SK-MEL-5 (cell line): ENCODE data around the gene OTOR. TPM values are rescaled to one million over a fixed set of nuclear protein-coding genes. Genes with fewer than 3 reads are reported as not detected.

Experiments
- DNase-seq: peaks from one replicate; pipeline ENCODE4 v3.0.0-alpha.2; 2016; ENCODE audit warnings: low read depth, low spot score
- in situ Hi-C: cut with HindIII; loops from 2 replicates; pipeline ENCODE4 v1.10.0; 2016; ENCODE audit warnings: low sequenced_read_pairs, high pct_unique_total_duplicates, low pct_unique_long_range_greater_than_20kb
- polyA plus RNA-seq, 2 experiments: library from polyadenylated mRNA; depleted of rRNA; stranded (reverse); fragments of >200 nt; gene quantifications; 2 replicates each; pipeline ENCODE4 v1.2.3, GENCODE V29; 2015
- total RNA-seq: library from RNA; depleted of rRNA; stranded (reverse); fragments of >200 nt; shearing (Covaris generic); gene quantifications from 2 replicates; pipeline ENCODE4 v1.2.3, GENCODE V29; 2014; rRNA removed

The OTOR gene, protein sequence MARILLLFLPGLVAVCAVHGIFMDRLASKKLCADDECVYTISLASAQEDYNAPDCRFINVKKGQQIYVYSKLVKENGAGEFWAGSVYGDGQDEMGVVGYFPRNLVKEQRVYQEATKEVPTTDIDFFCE
- not detected in 2 replicates for total RNA-seq
- not detected in 2 replicates for polyA plus RNA-seq (2015; cell fraction: cytosol; rRNA removed)
- polyA plus RNA-seq (2015; cell fraction: nucleus; rRNA removed), result 0.31 TPM in 1 of 2 replicates, not detected in the other

DNA sequence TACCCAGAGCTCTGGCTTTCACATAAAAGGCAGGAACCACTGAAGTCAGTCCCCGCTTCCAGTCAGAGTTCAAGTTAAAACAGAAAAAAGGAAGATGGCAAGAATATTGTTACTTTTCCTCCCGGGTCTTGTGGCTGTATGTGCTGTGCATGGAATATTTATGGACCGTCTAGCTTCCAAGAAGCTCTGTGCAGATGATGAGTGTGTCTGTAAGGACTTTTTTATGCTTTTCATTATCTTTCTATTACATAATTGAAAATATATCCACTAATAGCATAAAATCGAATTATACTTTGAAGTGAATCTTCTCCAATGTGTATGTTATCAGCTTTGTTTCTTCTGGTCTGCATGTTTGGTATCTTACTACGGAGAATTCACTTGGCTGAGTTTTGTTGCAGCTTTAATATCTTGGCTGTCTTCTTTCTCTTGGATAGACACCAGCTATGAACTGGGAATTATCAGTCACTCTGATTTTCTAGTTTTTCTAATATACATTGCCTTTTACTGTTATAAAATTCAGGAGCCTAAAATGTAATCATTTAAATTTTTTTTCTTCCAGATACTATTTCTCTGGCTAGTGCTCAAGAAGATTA, at the start of gene OTOR:
TSS of gene OTOR (plus strand) at position 51 of the 593 bp plus-strand sequence. CDS start at position 95, 44 bp downstream.
- in situ Hi-C loops, result no loop called here

DNA sequence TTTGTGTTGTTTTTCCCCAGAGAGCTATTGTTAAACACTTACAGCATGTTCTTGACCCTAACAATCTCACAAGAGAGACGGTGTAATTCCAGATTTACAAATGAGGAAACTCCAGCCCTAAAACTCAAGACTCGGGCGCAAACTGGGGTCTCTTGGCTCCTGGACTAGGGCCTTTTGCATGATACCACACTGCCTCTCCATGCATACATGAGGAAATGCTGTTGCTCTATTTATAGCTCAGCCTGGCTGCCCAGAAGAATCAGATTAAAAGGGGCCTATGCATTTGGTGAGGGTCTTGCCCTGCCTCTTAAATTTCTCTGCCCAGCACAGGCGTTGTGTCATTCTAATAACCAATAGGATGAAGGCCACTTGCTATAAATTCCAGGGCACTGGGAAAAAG, 48.9 kb upstream of the OTOR start:
- DNase-seq, result peak; percentile 22
- in situ Hi-C loops, result no loop called here

More for the DNA sequence above, at the start of gene OTOR:
- no peak for DNase-seq

DNA sequence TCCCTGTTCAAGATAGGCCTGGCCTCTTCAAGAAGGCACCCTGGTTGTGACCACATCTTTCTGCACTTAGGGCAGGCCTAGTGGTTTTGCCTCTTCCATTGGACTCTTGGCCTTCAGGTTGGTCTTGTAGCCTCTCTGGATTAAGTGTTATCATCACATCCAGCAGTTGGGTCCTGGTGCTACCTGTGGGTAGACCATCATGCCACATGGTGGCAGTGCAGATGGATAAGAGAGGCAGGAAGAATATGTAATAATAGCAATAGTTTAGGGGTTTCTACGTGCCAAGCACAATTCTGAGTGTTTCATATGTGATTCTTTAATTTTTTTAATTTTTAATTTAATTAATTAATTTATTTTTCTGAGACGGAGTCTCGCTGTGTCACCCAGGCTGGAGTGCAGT, 46.9 kb upstream of the OTOR start:
- DNase-seq, result peak; percentile 75
- in situ Hi-C loops, result no loop called here

DNA sequence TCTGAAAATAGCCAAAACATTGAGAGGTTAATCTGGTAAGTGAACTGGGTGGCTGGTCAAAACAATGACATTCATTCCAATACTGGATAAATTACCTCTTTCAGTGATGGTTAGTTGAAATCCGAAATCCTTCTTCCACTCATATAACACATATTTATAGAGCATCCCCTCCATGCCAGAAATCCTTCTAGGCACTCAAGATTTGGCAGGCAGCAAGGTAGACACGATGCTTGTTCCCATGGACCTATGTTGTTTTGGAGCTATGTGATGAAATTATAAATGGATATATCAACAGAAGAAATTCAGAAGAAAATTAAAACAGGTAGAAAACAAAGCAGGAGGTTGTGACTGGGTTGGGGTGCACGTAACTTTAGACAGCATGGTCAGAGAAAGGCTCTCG, 44.6 kb upstream of the OTOR start:
- DNase-seq, result no peak
- in situ Hi-C loops, result no loop called here

DNA sequence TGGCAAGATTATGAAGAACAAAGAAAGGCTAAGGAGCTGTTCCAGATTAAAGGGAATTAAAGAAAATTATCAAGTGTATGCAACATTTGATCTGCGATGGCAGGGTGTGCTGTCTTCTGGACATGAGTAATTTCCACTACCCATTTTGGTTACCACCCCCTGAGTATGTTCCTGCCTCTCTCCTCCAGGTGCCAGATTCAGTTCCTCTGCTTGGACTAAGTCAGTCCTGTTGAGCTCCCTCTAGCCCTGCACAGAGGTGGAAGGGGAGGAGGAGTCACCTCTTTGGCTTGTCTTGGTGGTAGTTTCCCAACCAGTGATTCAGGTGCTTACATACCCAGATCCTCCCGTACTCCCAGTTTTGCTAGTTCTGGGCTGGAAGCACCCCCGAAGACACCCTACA, 40.5 kb upstream of the OTOR start:
- in situ Hi-C loops, result no loop called here
- no peak for DNase-seq

DNA sequence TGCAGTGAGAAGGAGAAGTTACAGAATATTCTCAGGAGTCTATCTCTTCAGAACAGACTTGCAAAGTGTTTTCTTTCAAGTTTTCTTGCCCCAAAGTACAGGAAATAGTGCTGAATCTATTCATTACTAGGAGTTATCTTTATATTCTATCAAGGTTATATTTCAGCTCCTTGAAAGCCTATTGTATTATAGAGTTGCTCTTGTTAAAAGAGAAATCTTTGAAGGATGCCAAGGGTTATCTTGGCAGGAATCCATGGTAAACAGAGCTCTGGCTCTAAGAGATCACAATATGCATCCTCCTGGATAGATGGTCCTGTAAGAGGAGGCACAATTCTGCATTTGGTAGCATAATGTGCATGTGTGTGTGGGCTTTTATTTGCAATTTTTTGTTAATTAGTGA, 39.6 kb upstream of the OTOR start:
- DNase-seq, result no peak
- in situ Hi-C loops, result no loop called here

DNA sequence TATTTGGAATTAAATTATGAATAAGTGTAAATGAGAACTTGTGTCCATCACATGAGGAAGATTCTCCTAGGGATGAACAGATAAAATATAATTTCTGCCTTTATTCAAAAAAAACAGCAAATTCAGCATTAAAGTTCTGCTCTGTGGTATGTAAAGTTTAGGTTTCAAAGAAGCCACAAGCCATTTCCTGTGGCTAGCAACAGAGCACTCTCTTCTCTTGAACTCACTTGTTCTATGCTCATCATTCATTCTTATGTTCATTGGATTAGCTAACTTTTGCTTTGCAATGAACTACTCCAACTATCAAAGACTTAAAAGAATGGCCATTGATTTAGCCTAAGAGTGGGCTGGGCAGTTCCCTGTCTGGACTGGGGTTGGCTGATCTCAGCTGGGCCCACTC, 39.1 kb upstream of the OTOR start:
- in situ Hi-C loops, result no loop called here
- DNase-seq, result peak; percentile 20

DNA sequence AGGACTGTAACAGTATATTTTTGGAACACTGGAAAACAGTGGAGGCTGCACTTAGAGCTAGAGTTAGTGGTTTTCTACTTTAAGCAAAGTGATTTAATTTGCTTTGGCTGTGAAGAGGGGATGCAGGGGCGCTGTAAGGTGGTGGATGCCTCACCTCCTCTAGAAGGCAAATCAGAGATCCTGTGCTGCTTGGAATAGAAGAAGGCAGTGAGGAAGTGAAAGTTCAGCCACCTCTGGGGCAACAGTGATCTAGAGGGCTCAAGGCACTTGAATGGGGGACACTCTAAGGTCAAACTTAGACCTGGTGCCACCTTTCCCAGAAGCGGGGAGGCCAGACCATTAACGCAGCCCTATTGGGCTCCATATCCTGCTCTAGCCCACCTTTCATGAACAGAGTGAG, 37.4 kb upstream of the OTOR start:
- in situ Hi-C loops, result no loop called here

DNA sequence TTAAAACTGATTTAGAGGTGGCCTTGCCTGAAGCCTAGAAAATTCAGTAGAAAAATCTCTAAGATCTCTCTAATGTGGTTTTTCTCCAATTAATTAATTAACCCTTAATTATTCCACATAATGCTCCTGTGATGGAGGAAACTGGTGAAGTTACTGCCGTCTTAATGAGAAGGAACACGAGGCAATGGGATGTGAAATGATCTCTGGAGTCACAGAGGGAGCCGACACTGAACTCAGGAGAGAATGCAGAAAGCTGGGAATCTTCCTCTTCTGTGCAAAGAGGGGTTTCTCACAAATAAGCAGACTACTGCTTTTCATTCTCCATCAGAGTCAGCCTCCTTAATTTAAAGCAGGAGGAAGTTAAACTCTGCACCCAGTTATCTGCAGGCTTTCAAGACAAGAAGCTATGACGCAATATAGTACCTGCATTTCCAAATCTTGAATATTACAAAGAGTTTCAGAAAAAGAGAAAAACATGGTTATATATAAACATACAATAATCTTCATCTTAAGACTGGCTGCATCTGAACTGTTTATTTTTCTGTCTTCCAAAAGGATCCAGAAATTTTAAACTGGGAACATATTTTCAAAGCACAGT, 36.4 kb upstream of the OTOR start:
- DNase-seq, result peak; percentile 10
- in situ Hi-C loops, result no loop called here

More for the DNA sequence above, 37.4 kb upstream of the OTOR start:
- DNase-seq, result no peak

DNA sequence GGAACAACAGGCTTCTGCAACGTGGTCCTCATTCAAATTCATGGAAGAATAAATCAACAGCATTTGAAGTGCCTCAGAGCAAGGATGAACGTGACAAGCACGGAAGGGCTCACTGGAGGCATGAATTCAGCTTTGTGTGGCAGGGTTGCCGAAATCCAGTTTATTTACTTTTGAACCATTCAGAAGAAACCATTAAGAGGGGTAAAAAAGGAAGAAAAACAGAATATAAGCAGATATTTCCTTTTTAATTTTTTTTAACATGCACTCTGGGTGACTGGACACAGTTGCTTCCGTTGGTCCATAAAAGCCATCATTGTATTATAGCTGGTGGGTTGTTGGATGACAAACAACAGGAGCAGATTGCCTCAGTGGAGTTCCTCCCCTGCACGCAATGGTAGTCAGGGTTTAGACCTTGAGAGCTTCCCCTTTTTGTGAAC, 35.6 kb upstream of the OTOR start:
- peak; percentile 78 for DNase-seq
- in situ Hi-C loops, result no loop called here

DNA sequence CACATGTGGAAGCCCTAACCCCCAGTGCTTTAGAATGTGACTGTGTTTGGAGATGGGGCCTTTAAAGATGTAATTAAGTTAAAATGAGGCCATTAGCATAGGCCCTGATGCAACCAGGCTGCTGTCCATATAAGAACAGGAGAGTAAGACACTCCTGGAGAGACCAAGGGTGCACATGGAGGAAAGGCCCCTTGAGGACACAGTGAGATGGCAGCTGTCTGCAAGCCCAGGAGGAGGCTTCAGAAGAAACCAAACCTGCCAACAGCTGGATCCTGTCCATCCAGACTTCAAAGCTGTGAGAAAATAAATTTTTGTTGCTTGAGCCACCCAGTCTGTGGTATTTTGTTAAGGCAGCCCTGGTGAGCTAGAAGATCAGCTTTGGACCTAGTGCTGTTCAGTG, 35.1 kb upstream of the OTOR start:
- in situ Hi-C loops, result no loop called here
- DNase-seq, result peak; percentile 23

DNA sequence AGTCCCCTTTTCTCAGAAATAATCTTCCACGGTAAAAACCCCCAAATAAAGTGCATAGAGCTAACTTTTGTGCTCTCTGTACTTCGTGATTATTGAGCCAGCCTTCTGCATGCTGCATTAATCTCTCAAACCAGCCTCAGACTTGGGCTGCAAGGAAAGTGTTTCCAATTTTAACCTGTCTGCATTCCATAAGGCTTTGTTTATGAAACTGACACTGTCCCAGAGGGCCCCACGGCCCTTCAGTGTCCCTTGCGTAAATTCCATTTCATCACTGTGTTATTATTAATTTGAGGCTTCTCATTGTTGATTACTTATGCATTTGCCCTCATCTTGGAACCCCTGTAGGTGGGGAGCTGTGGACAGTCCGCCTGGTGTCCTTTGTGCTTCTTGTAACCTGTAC, 33.9 kb upstream of the OTOR start:
- in situ Hi-C loops, result no loop called here
- DNase-seq, result no peak

DNA sequence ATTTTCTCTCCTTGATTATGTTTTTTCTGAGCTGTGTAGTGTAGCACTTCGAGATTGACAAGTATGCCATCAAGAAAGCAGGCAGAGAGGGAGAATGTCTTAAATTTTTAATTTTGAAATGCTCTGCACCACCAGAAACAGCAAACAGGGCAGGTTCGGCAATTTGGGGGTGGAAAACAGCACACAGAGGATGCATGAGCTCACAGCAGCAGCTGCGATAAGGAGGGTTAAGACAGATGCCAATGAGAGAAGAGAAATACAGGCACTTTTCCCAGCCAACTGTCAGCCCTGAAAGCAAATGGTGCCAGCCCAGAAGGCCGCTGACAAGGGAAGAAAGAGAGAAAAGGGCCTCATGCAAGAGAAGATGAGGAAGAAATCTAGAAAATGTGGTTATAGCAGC, 33.4 kb upstream of the OTOR start:
- in situ Hi-C loops, result no loop called here
- no peak for DNase-seq

DNA sequence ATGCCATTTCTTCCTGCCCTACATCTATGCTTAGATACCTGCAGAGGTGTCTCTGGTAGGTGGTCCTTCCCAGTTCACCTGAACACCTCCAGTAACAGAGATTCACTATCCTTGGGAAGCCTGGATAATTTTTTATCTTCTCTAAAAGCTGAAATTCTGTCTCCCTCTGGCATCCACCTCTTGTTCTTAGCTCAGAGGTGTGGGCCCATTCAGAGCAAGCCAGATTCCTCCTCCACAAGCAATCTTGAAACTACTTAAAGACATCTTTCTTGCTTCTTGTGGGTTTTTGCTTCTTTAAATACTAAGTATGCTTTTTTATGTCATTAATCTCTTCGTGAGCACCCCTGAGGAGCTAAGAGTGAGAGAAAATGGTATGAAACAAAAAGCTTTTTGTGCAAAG, 28.7 kb upstream of the OTOR start:
- in situ Hi-C loops, result no loop called here
- DNase-seq, result no peak

DNA sequence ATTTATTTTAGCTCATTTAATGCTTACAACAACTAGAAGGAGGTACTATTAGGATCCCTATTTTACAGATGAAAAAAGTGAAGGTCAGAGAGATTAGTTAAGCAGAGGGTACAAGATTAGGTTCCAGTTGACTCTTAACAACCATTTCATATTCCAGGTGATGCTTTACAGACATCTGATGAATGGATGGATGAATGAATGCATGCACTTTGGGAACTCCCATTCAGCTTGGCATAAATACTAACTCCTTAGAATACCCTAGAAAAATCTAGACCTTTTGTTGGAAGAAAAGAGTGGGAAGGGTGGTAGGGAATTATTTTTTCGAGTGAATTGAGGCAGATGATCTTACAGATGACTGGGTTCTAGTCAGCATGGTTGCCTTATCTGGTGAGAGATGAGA, 19.1 kb upstream of the OTOR start:
- DNase-seq, result no peak
- in situ Hi-C loops, result no loop called here

DNA sequence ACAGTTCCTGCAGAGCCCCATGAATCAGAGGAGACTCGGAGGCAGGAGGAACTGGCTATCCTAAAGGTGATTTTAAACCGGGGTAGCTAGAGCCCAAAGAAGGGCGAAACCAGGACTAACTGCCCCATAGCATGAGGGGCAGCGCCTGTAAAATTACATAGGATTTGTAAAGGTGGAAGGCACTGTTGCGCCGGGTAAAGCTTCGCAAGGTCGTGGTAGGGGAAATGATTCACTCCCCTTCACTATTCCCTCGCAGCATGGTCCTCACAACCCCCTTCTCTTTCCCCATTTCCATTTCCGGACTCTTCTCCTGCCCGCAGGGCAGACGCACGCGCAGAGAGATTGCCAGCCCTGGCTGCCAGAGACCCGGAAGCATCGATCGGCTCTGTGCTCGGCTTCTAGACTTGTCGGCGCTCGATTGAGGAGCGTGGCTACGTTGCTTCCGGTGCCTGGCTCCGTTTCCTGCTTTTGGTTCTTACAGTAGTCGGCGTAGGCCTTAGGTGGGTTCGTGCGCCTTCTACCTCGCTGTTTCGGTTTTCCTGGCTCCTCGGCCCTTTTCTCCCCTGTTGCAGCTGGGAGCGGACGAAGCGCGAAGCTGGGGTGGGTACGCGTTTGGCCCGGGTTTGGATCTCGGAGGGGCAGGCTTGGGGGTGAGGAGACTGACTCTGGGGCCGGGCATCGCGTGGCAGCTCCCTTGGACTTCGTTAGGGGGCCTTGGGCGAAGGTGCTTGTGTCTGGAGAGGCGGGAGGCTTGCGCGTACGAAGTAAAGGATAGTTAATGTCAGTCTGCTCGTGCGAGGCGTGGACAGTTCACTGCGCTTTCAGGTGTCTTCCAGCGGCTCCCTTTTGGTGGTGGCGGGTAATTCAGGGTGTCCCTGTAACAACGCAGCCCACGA, 18.3 kb upstream of the OTOR start, which contains the start of gene SNRPB2:
TSS of gene SNRPB2 (plus strand) at position 462 of the 896 bp plus-strand sequence. CDS start 1,677 bp downstream, outside the sequence.
- peak; percentile 98 for DNase-seq
- in situ Hi-C loops, result no loop called here

DNA sequence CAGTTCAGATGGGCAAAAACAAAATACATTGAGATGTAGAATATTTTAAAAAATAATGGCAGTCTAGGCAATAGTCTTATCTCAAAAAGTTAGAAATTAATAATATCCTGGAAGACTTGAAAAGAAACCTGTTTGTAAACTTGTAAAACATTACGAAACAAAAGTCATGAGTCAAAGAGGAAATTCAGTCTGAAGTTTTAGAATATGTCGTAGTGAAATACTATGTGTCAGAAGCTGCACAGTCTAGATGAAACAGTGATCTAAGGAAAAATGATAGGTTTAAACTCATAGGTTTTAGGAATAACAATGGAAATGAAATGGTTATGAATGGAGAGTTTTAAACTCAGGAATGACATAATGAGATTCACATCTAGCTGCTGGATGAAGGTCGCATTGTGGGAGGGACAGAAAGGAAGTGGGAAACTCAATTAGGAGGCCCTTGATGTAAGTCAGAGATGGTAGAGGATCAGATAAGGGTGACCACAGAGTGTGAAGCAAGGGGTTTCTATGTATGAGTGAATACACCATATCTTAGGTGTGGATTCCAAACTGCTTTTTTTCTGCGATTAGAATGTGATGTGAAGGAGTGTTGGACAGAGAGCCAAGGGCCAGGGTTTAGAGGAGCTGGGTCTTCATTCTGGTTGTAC, 15.5 kb upstream of the OTOR start:
- DNase-seq, result no peak
- in situ Hi-C loops, result no loop called here
